Measurements from ENCODE around the gene ARL16.

- TF ChIP-seq MAX (IDR thresholded peaks at IDR 0.05) (no peak), ZBTB7A (IDR thresholded peaks at IDR 0.05; ENCODE audit: low read depth) (no peak), CEBPB (IDR thresholded peaks at IDR 0.05) (no peak), RAD21 (IDR thresholded peaks at IDR 0.05; ENCODE audit: low read depth) (no peak), TCF12 (IDR thresholded peaks at IDR 0.05; ENCODE audit: low read depth) (no peak), EGR1 (IDR thresholded peaks at IDR 0.05) (no peak), REST (IDR thresholded peaks at IDR 0.05; ENCODE audit: low read depth) (no peak), FOXM1 (IDR thresholded peaks at IDR 0.05; ENCODE audit: borderline replicate concordance, low read depth) (no peak), YY1 (IDR thresholded peaks at IDR 0.05; ENCODE audit: low read depth) (no peak), USF1 (IDR thresholded peaks at IDR 0.05) (no peak), TAF1 (IDR thresholded peaks at IDR 0.05; ENCODE audit: low read depth) (no peak), NFIC (IDR thresholded peaks at IDR 0.05) (no peak), EP300 (IDR thresholded peaks at IDR 0.05; ENCODE audit: borderline replicate concordance) (no peak)
These were observed 11.6 kb upstream of the ARL16 start for GRCh38 chr17:81695211-81695610.
